Tibial artery (tissue), 4 donors: Measurements from ENCODE around the gene SENP6.
A peak's percentile ranks its signal among the peaks of the same experiment; 100 is the strongest.

Experiments
- DNase-seq, 2 donors: peaks; one replicate each; pipeline ENCODE4 v3.0.0-alpha.2; 2019
- H3K27ac ChIP-seq, 2 donors: fragments of 200-600 bp; sonication (generic) in 1 of 2; 1 replicate in 1 of 2; 2 replicates in 1 of 2; pipeline ENCODE4 v1.5.1; 2018 to 2019; ENCODE audit warnings: mild to moderate bottlenecking in 1 of 2
- H3K27me3 ChIP-seq, 2 donors: fragments of 200-600 bp; sonication (generic) in 1 of 2; one replicate each; pipeline versions ENCODE4 v1.5.1 to v1.6.0; 2016 to 2019
- H3K36me3 ChIP-seq, 3 donors: fragments of 200-600 bp; sonication (generic) in 2 of 3; one replicate each; pipeline ENCODE4 v1.5.1; 2016 to 2019; ENCODE audit warnings: mild to moderate bottlenecking in 2 of 3
- H3K4me1 ChIP-seq, 4 donors: fragments of 200-600 bp; sonication (generic) in 2 of 4; 1 replicate in 3 of 4; 2 replicates in 1 of 4; pipeline ENCODE4 v1.5.1; 2016 to 2019
- H3K4me3 ChIP-seq, 2 donors: fragments of 200-600 bp; sonication (generic) in 1 of 2; 1 replicate in 1 of 2; 2 replicates in 1 of 2; pipeline ENCODE4 v1.5.1; 2018 to 2019; ENCODE audit warnings: mild to moderate bottlenecking in 2 of 2
- H3K9me3 ChIP-seq, 3 donors: fragments of 200-600 bp; sonication (generic) in 1 of 3; one replicate each; pipeline ENCODE4 v1.5.1; 2016 to 2019
- intact Hi-C: fragments of 100-400 bp; cut with DNase I; formaldehyde crosslinking; loops from one replicate; pipeline ENCODE4 v1.15.0; 2023; ENCODE audit warnings: low total_unique reads
- TF ChIP-seq, protein P1 (sequence below), 2 experiments: fragments of 200-600 bp in 1 of 2; fragments of 450-650 bp in 1 of 2; IDR thresholded peaks; one replicate each; pipeline ENCODE4 v1.5.1; 2017 to 2019; ENCODE audit warnings: antibody characterized with exemption in 2 of 2, mild to moderate bottlenecking in 1 of 2, moderate library complexity in 1 of 2

Gene SENP6

GRCh38 chr6:75608956-75609533 lies 7.4 kb downstream of the SENP6 start:
- peaks cover 0 to 94% (median 47%) of the 10 kb centered on the region in 4 donors for H3K4me1 ChIP-seq
- H3K4me3 ChIP-seq = no peak overlapping the region
- intact Hi-C loops = loop anchor here (10.0 kb wide), 1 partner anchor 114 kb away; the partner anchor contains the start of gene FILIP1
- H3K27me3 ChIP-seq = no peaks in the 10 kb centered on the region
- H3K27ac ChIP-seq = peak overlapping the region; percentile 34 to 74
- no peaks in the 10 kb centered on the region for H3K9me3 ChIP-seq
- no peaks in the 10 kb centered on the region for H3K36me3 ChIP-seq
- TF ChIP-seq, protein P1, sequence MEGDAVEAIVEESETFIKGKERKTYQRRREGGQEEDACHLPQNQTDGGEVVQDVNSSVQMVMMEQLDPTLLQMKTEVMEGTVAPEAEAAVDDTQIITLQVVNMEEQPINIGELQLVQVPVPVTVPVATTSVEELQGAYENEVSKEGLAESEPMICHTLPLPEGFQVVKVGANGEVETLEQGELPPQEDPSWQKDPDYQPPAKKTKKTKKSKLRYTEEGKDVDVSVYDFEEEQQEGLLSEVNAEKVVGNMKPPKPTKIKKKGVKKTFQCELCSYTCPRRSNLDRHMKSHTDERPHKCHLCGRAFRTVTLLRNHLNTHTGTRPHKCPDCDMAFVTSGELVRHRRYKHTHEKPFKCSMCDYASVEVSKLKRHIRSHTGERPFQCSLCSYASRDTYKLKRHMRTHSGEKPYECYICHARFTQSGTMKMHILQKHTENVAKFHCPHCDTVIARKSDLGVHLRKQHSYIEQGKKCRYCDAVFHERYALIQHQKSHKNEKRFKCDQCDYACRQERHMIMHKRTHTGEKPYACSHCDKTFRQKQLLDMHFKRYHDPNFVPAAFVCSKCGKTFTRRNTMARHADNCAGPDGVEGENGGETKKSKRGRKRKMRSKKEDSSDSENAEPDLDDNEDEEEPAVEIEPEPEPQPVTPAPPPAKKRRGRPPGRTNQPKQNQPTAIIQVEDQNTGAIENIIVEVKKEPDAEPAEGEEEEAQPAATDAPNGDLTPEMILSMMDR (IDR thresholded peaks at IDR 0.05) = no peak
- no peak for DNase-seq

DNA sequence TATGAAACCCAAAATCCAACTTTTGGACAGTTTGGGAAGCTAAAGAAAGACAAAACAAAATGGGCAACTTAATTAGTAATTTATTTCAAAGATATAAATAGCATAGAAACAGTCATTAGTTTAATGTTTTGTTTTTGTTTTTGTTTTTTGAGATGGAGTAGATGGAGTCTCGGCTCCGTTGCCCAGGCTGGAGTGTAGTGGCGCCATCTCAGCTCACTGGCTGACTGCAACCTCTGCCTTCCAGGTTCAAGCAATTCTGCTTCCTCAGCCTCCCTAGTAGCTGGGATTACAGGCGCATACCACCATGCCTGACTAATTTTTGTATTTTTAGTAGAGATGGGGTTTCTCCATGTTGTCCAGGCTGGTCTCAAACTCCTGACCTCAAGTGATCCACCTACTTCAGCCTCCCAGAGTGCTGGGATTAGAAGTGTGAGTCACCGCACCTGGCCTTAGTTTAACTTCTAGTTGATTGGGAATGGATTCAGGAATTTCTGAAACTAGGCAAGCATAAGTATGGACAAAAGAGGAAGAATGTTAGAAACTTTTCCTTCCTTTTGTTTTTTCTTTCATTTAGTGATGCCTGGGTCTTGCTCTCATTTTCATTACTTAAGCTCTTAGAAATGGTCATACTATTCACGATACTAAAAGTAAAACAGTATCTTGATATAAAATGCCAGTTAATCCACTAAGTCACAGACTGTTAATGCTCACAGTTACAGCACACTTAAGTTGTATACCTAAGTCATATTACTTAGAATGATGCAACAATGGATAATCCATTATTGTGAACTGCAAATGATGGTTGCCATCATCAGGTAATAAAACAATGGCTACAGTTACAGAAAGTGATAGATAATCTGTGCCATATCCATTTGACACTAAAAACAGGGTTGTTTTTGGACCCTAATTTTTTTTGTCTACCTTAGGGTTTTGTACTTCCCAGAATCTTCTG lies 8.2 kb downstream of the SENP6 start:
- no peak for DNase-seq
- Histone ChIP-seq H3K4me3 (no peak overlapping the region), H3K27ac (peak overlapping the region; percentile 34 to 74), H3K36me3 (no peaks in the 10 kb centered on the region), H3K27me3 (no peaks in the 10 kb centered on the region), H3K9me3 (no peaks in the 10 kb centered on the region), H3K4me1 (peaks cover 0 to 94% (median 44%) of the 10 kb centered on the region in 4 donors)
- TF ChIP-seq, protein P1 (IDR thresholded peaks at IDR 0.05) = no peak
- intact Hi-C loops = loop anchor here (10.0 kb wide), 1 partner anchor 115 kb away; the partner anchor contains the start of gene FILIP1

DNA sequence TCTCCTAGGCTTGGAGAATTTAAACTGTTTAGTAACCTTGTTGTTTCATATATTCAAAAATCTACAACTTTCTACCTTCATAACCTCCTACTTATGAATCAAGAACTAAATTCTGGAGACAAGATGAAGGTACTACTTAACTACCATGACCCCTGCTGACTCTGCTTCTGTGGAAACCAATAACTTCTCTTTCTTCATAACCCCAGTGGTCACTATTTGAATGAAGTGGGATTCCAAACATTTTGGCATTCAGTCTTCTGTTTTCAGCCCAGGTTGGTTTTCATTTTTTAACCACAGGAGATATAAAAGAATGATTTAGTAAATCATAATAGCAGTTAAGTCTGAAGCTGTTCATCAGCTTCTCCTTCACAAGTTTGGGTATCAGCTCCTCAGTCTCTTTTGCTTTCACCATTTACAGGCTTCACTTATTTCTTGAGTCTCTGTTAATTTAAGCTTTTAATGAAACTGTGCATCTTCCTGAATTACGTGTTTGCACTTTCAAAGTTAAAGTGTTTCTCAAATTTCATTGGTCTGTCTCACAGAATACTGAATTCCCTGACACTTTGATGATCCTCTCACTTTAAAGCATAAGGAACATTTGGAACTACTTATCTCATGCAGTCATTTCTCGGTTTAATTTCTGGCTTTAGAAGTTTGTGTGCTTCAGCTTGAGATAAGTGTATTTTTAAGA lies 9.5 kb downstream of the SENP6 start:
- H3K4me1 ChIP-seq = peaks cover 0 to 94% (median 44%) of the 10 kb centered on the region in 4 donors

DNA sequence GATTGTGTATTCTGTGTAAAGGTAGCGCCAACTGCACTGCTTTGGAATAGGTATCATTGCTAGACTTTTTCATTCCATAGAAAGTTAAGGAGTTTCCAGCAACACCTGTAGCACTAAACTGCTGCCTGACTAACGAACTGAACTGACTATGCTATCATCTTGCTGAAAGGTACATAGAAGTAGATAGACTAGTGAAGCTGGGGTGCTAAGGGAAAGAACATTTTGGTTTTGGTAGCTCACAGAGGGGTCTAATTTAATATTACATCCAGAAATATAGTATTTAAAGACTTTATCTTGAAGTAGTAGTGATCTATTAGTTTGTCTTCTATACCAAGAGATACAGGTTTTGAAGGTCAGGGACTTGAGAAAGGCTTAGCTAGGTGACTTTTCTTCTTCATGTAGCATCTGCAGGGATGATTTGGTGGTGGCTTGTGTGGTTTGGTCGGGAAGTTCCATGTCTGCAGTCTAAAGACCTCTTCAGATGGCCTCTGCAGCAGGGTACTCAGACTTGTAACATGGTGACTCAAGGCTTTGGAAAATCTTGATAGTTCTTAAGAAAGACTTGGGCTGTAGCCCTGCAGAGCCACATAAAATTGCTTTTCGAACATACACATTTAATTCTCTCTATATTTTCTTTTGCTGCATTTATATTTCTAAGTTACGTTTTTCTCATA lies 10.2 kb downstream of the SENP6 start:
- peaks cover 0 to 94% (median 43%) of the 10 kb centered on the region in 4 donors for H3K4me1 ChIP-seq
- H3K9me3 ChIP-seq = no peaks in the 10 kb centered on the region
- no peaks in the 10 kb centered on the region for H3K36me3 ChIP-seq
- no peaks in the 10 kb centered on the region for H3K27me3 ChIP-seq
- no peak for DNase-seq
- TF ChIP-seq, protein P1 (IDR thresholded peaks at IDR 0.05) = no peak
- intact Hi-C loops = no loop called here
- peak overlapping the region; percentile 57 to 74 for H3K27ac ChIP-seq
- no peak overlapping the region for H3K4me3 ChIP-seq

More for the DNA sequence above, 9.5 kb downstream of the SENP6 start:
- Histone ChIP-seq H3K27me3 (no peaks in the 10 kb centered on the region), H3K27ac (peak overlapping the region; percentile 34 to 74), H3K9me3 (no peaks in the 10 kb centered on the region), H3K4me3 (no peak overlapping the region), H3K36me3 (no peaks in the 10 kb centered on the region)
- TF ChIP-seq, protein P1 (IDR thresholded peaks at IDR 0.05) = no peak
- intact Hi-C loops = no loop called here
- DNase-seq = no peak

- no peak for DNase-seq
- H3K4me1 ChIP-seq = peaks cover 0 to 91% (median 40%) of the 10 kb centered on the region in 4 donors
- intact Hi-C loops = no loop called here
- no peak overlapping the region for H3K4me3 ChIP-seq
- peak overlapping the region; percentile 57 to 74 for H3K27ac ChIP-seq
- H3K9me3 ChIP-seq = no peaks in the 10 kb centered on the region
- no peaks in the 10 kb centered on the region for H3K36me3 ChIP-seq
- TF ChIP-seq, protein P1 (IDR thresholded peaks at IDR 0.05) = no peak
- H3K27me3 ChIP-seq = no peaks in the 10 kb centered on the region
Observed at GRCh38 chr6:75612434-75612833, 10.8 kb downstream of the SENP6 start.
